Mammary epithelial cell (primary cell): ENCODE results near the gene CALML5.

Experiments
- CTCF ChIP-seq, 2 donors: IDR thresholded peaks in 1 of 2; conservative IDR thresholded peaks in 1 of 2; 2 replicates each; pipeline ENCODE4 v1.5.1; 2011 to 2012; ENCODE audit warnings: inconsistent platforms in 2 of 2, low read length in 2 of 2, mild to moderate bottlenecking in 2 of 2, control low read depth in 1 of 2, low read depth in 1 of 2; ENCODE audit not compliant: insufficient read depth in 1 of 2; ENCODE audit errors: extremely low read depth in 1 of 2
- EZH2 ChIP-seq: IDR thresholded peaks from 2 replicates; pipeline ENCODE4 v1.6.1; 2012; ENCODE audit warnings: low read length, inconsistent platforms, borderline replicate concordance

GRCh38 chr10:5499493-5500140 is at the start of gene CALML5:
- TF ChIP-seq CTCF (conservative IDR thresholded peaks at IDR 0.05 in 1 of 2, IDR thresholded peaks at IDR 0.05 in 1 of 2; ENCODE audit: extremely low read depth in 1 of 2, insufficient read depth in 1 of 2, low read depth in 1 of 2, low read length in 2 of 2) (no peak), EZH2 (no peak)
